Stimulated activated CD4-positive, alpha-beta T cell treated with anti-CD3 and anti-CD28 coated beads, Interleukin-2, amount 100 ng/mL, for 24 hours (primary cell): ENCODE results near the gene FOXK1.
"Not testable (repeated sequence)": the region's sequence is repeated elsewhere in the genome, so short reads cannot be mapped to it uniquely, and the experiment has no call there.

ENCODE experiments used
- DNase-seq, 2 donors: peaks; one replicate each; pipeline ENCODE4 v3.0.0-alpha.2; 2020

Gene FOXK1

GRCh38 chr7:4681886-4682620 lies at the start of gene FOXK1:
Gene FOXK1 (plus strand): TSS chr7:4682295. CDS start chr7:4682309, 14 bp downstream.
- DNase-seq, result peak; percentile 84 to 87

DNA sequence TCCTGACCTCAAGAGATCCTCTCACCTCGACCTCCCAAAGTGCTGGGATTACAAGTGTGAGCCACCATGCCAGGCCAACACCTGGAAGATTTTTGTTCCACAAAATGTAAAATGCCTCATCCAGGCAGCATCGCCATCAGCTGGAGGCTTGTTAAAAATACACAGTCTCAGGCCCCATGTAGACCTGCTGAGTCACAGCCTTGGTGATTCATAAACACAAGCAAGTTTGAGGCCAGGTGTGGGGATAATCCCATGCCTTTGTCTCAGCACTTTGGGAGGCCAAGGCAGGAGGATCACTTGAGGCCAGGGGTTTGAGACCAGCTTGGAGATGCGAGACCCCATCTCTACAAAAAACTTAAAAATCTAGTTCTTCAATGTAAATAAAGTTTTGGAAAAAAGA lies 49.1 kb upstream of the FOXK1 start:
- DNase-seq, result no peak

DNA sequence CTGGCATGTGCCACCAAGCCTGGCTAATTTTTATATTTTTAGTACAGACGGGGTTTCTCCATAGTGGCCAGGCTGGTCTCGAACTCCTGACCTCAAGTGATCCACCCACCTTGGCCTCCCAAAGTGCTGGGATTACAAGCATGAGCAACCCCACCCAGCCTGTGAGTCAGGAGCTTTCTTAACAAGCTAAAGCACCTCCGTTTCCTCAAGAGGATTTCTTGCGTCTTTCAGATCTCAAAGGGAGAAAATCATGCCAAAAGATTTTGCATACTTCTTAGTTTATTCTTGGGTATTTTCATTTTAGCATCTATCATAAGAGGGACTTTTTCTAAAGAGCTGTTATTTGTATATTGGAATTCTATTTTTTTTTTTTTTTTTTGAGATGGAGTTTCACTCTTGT lies 47.9 kb upstream of the FOXK1 start:
- DNase-seq, result no peak

GRCh38 chr7:4638781-4639575 lies 43.1 kb upstream of the FOXK1 start:
- DNase-seq, result no peak

- no peak for DNase-seq
These were observed 40.9 kb upstream of the FOXK1 start for GRCh38 chr7:4641091-4641666.

DNA sequence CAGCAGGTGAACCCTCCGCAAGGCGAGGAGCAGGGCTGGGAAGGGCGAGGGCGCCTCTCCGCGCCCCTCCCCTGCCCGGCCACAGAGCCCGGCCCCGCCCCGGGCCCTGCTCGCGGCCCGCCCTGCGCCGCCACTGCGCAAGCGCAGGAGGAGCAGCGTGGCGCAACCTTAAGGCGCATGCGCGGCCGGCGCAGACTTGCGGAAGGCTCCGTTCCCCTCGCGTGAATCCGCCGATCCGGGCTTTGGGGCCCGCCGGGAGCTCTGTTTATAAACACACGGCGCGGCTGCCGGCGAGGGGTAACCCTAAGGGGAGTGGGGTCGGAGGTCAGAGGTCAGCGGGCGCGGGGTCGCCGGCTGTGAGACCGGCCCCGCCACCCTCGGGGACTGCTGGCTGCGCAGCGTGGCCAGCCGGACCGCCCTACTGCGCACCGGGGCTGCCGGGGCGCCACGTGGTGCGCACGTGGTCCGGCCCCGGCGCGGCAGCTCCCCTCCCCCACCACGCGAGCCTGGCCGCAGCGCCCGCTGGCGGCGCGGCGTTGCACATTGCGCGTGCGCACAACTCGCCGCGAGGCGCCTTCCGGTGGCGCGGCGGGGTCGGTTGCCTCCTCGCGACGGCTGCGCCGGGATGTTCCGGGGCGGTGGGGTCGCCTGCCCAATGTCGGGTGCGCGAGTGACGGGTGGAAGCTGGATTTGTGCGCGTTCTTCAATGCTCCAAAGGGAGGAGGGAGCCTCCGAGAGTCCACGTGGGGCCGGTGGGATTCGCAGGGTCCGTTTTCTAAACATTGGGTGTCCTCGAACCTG lies 40.2 kb upstream of the FOXK1 start:
- peak; percentile 96 to 97 for DNase-seq

GRCh38 chr7:4642468-4643203 lies 39.5 kb upstream of the FOXK1 start:
- DNase-seq, result no peak

- DNase-seq, result not testable (repeated sequence)
These were observed 39.0 kb upstream of the FOXK1 start for GRCh38 chr7:4643204-4643471.

GRCh38 chr7:4645246-4645645 lies 36.8 kb upstream of the FOXK1 start:
- no peak for DNase-seq

DNA sequence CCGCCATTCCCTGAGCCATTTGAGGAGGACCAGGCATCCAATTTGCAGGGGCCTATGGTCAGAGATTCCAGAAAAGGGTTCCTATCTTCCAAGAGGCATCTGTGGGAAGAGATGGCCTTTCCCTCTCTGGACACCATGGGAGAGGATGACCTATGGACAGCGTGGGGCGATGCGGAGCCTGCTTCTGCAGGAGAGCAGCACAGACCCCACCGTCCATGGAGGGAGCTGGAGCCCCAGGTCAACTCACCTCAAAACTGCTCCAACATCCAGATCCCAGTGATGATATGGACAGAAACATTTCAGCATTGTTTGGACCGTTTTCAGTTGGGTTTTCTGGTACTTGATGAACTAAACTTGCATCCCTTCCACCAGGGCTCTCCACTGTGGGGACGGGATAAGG lies 34.0 kb upstream of the FOXK1 start:
- no peak for DNase-seq

DNA sequence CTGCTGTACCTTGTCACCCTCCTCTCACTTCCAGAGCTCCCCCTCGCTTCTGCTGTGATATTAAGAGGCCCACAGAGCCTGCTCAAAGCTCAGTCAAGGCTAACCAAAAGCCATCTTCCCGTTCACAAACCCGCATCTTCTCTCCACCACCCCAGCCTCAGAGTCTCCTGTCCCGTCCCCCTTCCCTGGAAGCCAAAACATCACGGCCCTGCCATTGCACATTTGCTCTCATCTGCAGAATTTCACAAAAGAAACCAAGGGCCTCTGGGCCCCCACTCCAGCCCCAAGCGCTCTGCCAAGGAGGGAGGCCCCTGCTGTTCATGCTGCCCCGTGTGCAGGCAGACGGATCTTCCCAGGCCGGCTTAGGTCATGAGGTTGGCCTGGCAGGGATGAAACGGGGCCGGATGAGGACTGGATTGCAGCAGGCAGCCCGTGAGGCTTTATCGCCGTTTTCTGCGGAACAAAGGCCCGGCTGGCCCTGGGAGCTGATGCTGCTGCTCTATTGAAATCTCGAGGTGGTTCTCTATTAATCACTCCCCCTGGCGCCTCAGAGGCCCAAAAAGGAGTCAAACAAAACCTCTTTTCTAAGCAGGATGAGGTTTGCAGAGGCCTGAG lies 31.6 kb upstream of the FOXK1 start:
- DNase-seq, result no peak

- DNase-seq, result no peak
These were observed 28.3 kb upstream of the FOXK1 start for GRCh38 chr7:4653771-4654170.

GRCh38 chr7:4655311-4655710 lies 26.8 kb upstream of the FOXK1 start:
- no peak for DNase-seq

DNA sequence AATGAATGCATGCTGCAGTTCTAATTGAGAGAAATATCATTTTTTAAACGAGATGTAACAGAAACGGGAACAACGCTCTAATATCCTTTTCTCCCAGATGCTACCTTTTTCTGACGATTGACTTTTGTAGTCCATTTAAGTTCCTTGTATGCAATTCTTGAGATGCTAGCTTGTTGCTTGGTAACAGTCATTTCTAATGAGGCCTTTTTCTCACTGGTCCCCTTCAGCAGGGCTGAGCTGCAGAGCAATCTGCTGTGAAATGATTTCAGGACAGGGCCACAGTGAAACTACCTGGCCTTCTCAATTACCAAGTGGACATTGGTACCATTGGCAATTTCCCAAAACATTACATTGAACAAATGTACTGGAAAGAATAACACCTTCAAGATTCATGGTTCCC lies 26.2 kb upstream of the FOXK1 start:
- DNase-seq, result no peak

GRCh38 chr7:4657640-4658417 lies 24.3 kb upstream of the FOXK1 start:
- no peak for DNase-seq

- peak in 1 of 2 donors; percentile 8 for DNase-seq
These were observed 22.4 kb upstream of the FOXK1 start for GRCh38 chr7:4659551-4660286.

DNA sequence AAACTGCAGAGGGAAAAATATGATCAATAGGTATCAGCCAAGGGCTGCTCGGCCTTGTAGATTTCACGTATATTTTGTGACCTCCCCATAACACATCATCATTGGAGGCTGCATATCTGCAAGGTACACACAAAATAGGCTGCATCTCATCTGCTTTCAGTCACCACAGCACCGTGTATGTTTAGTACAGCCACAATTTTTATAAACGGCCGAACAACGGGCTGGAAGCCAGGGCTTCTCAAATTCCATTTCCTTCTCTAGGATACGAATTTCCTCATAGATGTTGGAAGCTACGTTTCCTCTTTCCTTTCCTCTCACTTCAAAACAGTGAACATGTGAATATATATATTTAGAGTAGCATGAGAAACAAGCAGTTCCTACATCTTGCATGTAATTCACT lies 20.2 kb upstream of the FOXK1 start:
- DNase-seq, result no peak

DNA sequence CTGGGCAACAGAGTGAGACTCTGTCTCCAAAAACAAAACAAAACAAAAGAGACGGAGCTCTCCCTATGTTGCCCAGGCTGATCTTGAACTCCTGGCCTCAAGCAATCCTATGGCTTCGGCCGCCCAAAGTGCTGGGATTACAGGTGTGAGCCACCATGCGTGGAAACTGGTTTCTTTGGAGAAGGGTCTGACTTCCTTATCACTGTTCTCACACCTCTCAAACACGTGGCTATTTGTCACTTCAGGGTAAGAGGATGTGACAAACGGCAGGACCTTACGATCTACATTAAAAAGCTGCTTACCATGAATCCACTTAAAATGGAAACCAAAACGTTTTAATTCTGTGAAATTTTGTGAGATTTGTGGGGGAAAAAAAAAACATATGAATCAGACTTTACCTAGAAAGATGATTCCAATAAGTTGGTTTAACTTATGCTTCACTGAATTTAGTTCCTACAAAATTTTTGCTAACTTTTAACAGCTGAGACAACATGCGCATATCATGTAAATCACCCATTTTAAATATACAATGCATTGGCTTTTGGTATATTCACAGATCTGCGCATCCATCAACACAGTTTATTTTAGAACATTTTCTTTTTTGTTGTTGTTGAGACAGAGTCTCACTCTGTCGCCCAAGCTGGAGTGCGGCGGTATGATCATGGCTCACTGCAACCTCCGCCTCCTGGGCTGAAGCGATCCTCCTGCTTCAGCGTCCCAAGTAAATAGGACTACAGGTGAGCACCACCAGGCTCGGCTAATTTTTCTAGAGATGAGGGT lies 18.7 kb upstream of the FOXK1 start:
- DNase-seq, result no peak

GRCh38 chr7:4665661-4666060 lies 16.4 kb upstream of the FOXK1 start:
- DNase-seq, result no peak
